GM12878 (cell line): ENCODE measurements around the gene CHD5. TPM values are rescaled to one million over a fixed set of nuclear protein-coding genes. Genes with fewer than 3 reads are reported as not detected.

Experiments used
- ATAC-seq: fragments of 200-7000 bp; cut with Tn5 transposase; 3 replicates; pipeline ENCODE4 v1.9.1; 2020; ENCODE audit warnings: mild to moderate bottlenecking, moderate library complexity
- BruUV-seq: library from RNA; stranded (reverse); fragments of 400-500 nt; replicated peaks from 2 replicates; lab custom pipeline; 2021; lab: Mats Ljungman, UMichigan
- CTCF ChIA-PET: fragments of 300-600 bp; sonication (Branson Sonifier 250); formaldehyde crosslinking; extraction: SDS; loops from one replicate; lab custom pipeline; 2021; ENCODE audit warnings: inconsistent platforms; lab: Yijun Ruan, JAX
- POLR2A ChIA-PET: fragments of 350-600 bp; formaldehyde crosslinking; extraction: SDS; loops from one replicate; lab custom pipeline; 2021; ENCODE audit warnings: inconsistent platforms; lab: Charles Lee
- RAD21 ChIA-PET: fragments of 300-600 bp; sonication (Branson Sonifier 250); formaldehyde crosslinking; loops from one replicate; lab custom pipeline; 2023; ENCODE audit warnings: antibody characterized with exemption; ENCODE audit not compliant: unreplicated experiment; lab: Charles Lee
- SMC1A ChIA-PET: fragments of 300-600 bp; sonication (Branson Sonifier 250); formaldehyde crosslinking; loops from one replicate; lab custom pipeline; 2023; ENCODE audit not compliant: unreplicated experiment, uncharacterized antibody; lab: Charles Lee
- DNase-seq: peaks from one replicate; pipeline ENCODE4 v3.0.0-alpha.2; 2011; ENCODE audit warnings: low read depth, low spot score
- FAIRE-seq: peaks from 3 replicates; lab custom pipeline; 2011; peaks lifted over from hg19 to GRCh38; lab: Jason Lieb, UNC
- H2AFZ ChIP-seq: 2 replicates; pipeline ENCODE4 v1.6.0; 2011; ENCODE audit warnings: low read depth, low read length, control low read depth; ENCODE audit not compliant: control insufficient read depth
- H3K27ac ChIP-seq: 2 replicates; pipeline ENCODE4 v1.5.1; 2011; ENCODE audit warnings: control low read depth; ENCODE audit not compliant: control insufficient read depth, insufficient read depth
- H3K27me3 ChIP-seq, 2 experiments: replicated peaks in 1 of 2; 2 replicates each; pipeline versions ENCODE4 v1.6.0 to v1.6.1; 2011; ENCODE audit warnings: low read length in 1 of 2; ENCODE audit not compliant: control insufficient read depth in 2 of 2, insufficient read depth in 2 of 2
- H3K36me3 ChIP-seq, 2 experiments: 2 replicates each; pipeline ENCODE4 v1.5.1; 2011; ENCODE audit warnings: low read length in 1 of 2; ENCODE audit not compliant: control insufficient read depth in 2 of 2, insufficient read depth in 2 of 2
- H3K4me1 ChIP-seq: 2 replicates; pipeline ENCODE4 v1.6.1; 2011; ENCODE audit warnings: mild to moderate bottlenecking, low read length, moderate library complexity, mixed read lengths; ENCODE audit not compliant: control insufficient read depth, insufficient read depth
- H3K4me2 ChIP-seq: 2 replicates; pipeline ENCODE4 v1.6.0; 2011; ENCODE audit warnings: control low read depth; ENCODE audit not compliant: control insufficient read depth, insufficient read depth
- H3K4me3 ChIP-seq: fragments of 200-600 bp; sonication (generic); 2 replicates; pipeline ENCODE4 v1.5.1; 2016
- H3K79me2 ChIP-seq: 2 replicates; pipeline ENCODE4 v1.6.0; 2011; ENCODE audit warnings: low read length; ENCODE audit not compliant: control insufficient read depth, insufficient read depth
- H3K9ac ChIP-seq: 2 replicates; pipeline ENCODE4 v1.8.0; 2011; ENCODE audit warnings: low read length, control low read depth, mixed read lengths; ENCODE audit not compliant: control insufficient read depth, insufficient read depth
- H3K9me3 ChIP-seq: replicated peaks from 3 replicates; pipeline ENCODE4 v1.5.1; 2011; ENCODE audit warnings: mild to moderate bottlenecking, low read length; ENCODE audit not compliant: control insufficient read depth, insufficient read depth
- H4K20me1 ChIP-seq: 2 replicates; pipeline ENCODE4 v1.6.0; 2011; ENCODE audit not compliant: control insufficient read depth, insufficient read depth
- BCL3 ChIP-seq: IDR thresholded peaks from 2 replicates; pipeline ENCODE4 v1.6.1; 2011; ENCODE audit warnings: borderline replicate concordance, low read depth, mild to moderate bottlenecking, moderate library complexity, low read length; ENCODE audit not compliant: insufficient read depth, poor library complexity, severe bottlenecking
- BHLHE40 ChIP-seq, 2 experiments: fragments of 450-650 bp in 1 of 2; IDR thresholded peaks; 2 replicates each; pipeline ENCODE4 v1.6.1; 2011 to 2017; ENCODE audit warnings: low read depth in 2 of 2, borderline replicate concordance in 1 of 2, improper control_type of control experiment in 1 of 2, low read length in 1 of 2, mild to moderate bottlenecking in 1 of 2
- E2F4 ChIP-seq: IDR thresholded peaks from 2 replicates; pipeline ENCODE4 v1.6.1; 2012; ENCODE audit warnings: low read depth, low read length, improper control_type of control experiment
- GATAD2B ChIP-seq: fragments of 450-650 bp; conservative IDR thresholded peaks from 2 replicates; pipeline ENCODE4 v1.6.1; 2017; ENCODE audit warnings: low read depth, mild to moderate bottlenecking, moderate library complexity
- HCFC1 ChIP-seq: fragments of 150-350 bp; IDR thresholded peaks from 2 replicates; pipeline ENCODE4 v1.6.1; 2014; ENCODE audit warnings: low read length
- JUND ChIP-seq: IDR thresholded peaks from 2 replicates; pipeline ENCODE4 v1.6.1; 2012; ENCODE audit warnings: low read depth, mild to moderate bottlenecking, low read length, improper control_type of control experiment, moderate library complexity
- SMC3 ChIP-seq: IDR thresholded peaks from 2 replicates; pipeline ENCODE4 v1.6.1; 2011; ENCODE audit warnings: low read length, improper control_type of control experiment, borderline replicate concordance
- ZNF274 ChIP-seq: IDR thresholded peaks from one replicate; pipeline ENCODE4 v1.8.0; 2011; ENCODE audit not compliant: insufficient read length, insufficient read depth
- ZNF592 ChIP-seq: fragments of 450-650 bp; IDR thresholded peaks from 2 replicates; pipeline ENCODE4 v1.6.1; 2017; ENCODE audit warnings: mild to moderate bottlenecking, moderate library complexity
- WGBS: methylation state at CpG from one replicate; pipeline ENCODE4 v1.1.6; 2016; ENCODE audit warnings: low lambda C conversion rate; ENCODE audit not compliant: insufficient replicate concordance, insufficient coverage; ENCODE audit errors: missing lambda C conversion rate; 5-methylcytosine and 5-hydroxymethylcytosine counted together
- in situ Hi-C: fragments of 300-500 bp; cut with MboI; formaldehyde crosslinking; loops from 9 replicates; pipeline ENCODE4 v1.14.3; 2018; ENCODE audit warnings: mixed read lengths
- intact Hi-C: fragments of 100-400 bp; cut with micrococcal nuclease; formaldehyde crosslinking; loops from one replicate; pipeline ENCODE4 v1.14.2; 2022; ENCODE audit not compliant: unreplicated experiment
- polyA plus RNA-seq, 11 experiments: library from polyadenylated mRNA; depleted of rRNA in 4 of 11; unstranded in 6 of 11; stranded (reverse) in 5 of 11; fragments of >200 nt; fragmentation: Nextera tagmentation in 4 of 11; fragmentation: Illumina TruSeq in 1 of 11; extraction: Ambion mirVana in 4 of 11; extraction: Trizol in 1 of 11; gene quantifications; 1 replicate in 1 of 11; 2 replicates in 10 of 11; pipeline versions ENCODE4 v1.2.1 to v1.2.3, GENCODE V29; 2011 to 2016; ENCODE audit warnings: inconsistent platforms in 2 of 11, missing spikeins in 2 of 11, low read depth in 1 of 11
- total RNA-seq, 4 experiments: library from RNA; depleted of rRNA in 3 of 4; stranded (reverse); fragments of >200 nt in 3 of 4; fragmentation: Illumina TruSeq in 1 of 4; extraction: Trizol in 1 of 4; gene quantifications; 2 replicates each; pipeline versions ENCODE4 v1.2.1 to v1.2.3, GENCODE V29; 2013 to 2021
- TF ChIP-seq, protein P1 (sequence below): IDR thresholded peaks from 2 replicates; pipeline ENCODE4 v1.6.1; 2012; ENCODE audit warnings: low read depth, low read length, improper control_type of control experiment
- TF ChIP-seq, protein P2 (sequence below): fragments of 450-650 bp; IDR thresholded peaks from 2 replicates; pipeline ENCODE4 v1.6.1; 2017; ENCODE audit warnings: mild to moderate bottlenecking

CHD5 gene
- total and polyA plus RNA-seq, 10 of the 15 experiments (the other 5 are each of a cell fraction or from before 2014, with no cell fraction given): 0.03 to 0.49 (median 0.13) TPM; not detected in 3

DNA sequence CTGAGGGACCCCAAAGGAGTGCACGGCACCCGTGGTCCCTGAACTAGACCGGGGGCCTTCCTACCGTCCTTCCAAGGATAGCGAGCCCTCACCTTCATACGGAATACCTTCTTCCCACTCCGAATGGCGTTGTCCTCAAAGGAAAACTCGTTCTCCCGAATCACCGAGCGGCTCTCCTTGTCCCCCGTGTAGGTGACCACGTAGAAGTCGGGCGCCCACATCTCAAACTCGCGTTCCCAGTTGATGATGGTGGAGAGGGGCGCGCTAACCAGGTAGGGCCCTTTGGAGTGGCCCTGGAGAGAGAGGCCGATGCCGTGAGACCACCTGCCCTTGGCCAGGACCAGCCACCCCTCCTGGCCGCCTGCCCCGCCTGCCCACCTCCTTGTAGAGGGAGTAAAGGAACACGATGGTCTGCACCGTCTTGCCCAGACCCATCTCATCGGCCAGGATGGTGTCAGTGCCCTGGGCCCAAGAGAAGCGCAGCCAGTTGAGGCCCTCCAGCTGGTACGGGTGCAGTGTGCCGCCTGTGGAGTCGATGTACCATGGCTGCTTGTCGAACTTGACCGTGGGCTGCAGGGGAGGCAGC, 38.0 kb downstream of the CHD5 start (continued):
- no peak for TF ChIP-seq ZNF592
- TF ChIP-seq BCL3: no peak
- no peak for TF ChIP-seq ZNF274
- TF ChIP-seq JUND: no peak
- TF ChIP-seq, all 136 proteins: peak for 0

- peak; percentile 85 for ATAC-seq
- H3K4me2 ChIP-seq: no peak overlapping the region
- intact Hi-C loops: no loop called here
- no peaks in the 10 kb centered on the region for H4K20me1 ChIP-seq
- H3K9ac ChIP-seq: no peak overlapping the region
- no peak overlapping the region for H2AFZ ChIP-seq
- no peaks in the 10 kb centered on the region for H3K36me3 ChIP-seq
- CTCF ChIA-PET: interaction anchor here (1.5 kb wide), 1 partner anchor 28 kb away, joined by 4 read pairs; no protein-coding TSS in a partner anchor
- no peak overlapping the region for H3K27ac ChIP-seq
- in situ Hi-C loops: no loop called here
- H3K79me2 ChIP-seq: no peaks in the 10 kb centered on the region
- POLR2A ChIA-PET: no interaction called here
- H3K4me1 ChIP-seq: no peaks in the 10 kb centered on the region
- SMC1A ChIA-PET: no interaction called here
- H3K27me3 ChIP-seq: no peaks in the 10 kb centered on the region; a peak in 1 of 4 replicates
- DNase-seq: no peak
- BruUV-seq: no TSS peak
- WGBS: 18% methylated on average over 7 of the region's 7 CpGs
- H3K9me3 ChIP-seq: no peaks in the 10 kb centered on the region
- RAD21 ChIA-PET: no interaction called here
- FAIRE-seq: peak; percentile 27
- H3K4me3 ChIP-seq: no peak overlapping the region
- TF ChIP-seq, protein P1, sequence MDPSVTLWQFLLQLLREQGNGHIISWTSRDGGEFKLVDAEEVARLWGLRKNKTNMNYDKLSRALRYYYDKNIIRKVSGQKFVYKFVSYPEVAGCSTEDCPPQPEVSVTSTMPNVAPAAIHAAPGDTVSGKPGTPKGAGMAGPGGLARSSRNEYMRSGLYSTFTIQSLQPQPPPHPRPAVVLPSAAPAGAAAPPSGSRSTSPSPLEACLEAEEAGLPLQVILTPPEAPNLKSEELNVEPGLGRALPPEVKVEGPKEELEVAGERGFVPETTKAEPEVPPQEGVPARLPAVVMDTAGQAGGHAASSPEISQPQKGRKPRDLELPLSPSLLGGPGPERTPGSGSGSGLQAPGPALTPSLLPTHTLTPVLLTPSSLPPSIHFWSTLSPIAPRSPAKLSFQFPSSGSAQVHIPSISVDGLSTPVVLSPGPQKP: no peak
- TF ChIP-seq GATAD2B (no peak), E2F4 (no peak), BHLHE40 (IDR thresholded peaks at IDR 0.05; ENCODE audit: borderline replicate concordance in 1 of 2, low read depth in 2 of 2, low read length in 1 of 2) (peak in 1 of 2 experiments; percentile 30; a peak in 1 of 4 replicates), HCFC1 (no peak), SMC3 (peak; percentile 10; the same call in 1 of the 2 replicates)
- TF ChIP-seq, protein P2, sequence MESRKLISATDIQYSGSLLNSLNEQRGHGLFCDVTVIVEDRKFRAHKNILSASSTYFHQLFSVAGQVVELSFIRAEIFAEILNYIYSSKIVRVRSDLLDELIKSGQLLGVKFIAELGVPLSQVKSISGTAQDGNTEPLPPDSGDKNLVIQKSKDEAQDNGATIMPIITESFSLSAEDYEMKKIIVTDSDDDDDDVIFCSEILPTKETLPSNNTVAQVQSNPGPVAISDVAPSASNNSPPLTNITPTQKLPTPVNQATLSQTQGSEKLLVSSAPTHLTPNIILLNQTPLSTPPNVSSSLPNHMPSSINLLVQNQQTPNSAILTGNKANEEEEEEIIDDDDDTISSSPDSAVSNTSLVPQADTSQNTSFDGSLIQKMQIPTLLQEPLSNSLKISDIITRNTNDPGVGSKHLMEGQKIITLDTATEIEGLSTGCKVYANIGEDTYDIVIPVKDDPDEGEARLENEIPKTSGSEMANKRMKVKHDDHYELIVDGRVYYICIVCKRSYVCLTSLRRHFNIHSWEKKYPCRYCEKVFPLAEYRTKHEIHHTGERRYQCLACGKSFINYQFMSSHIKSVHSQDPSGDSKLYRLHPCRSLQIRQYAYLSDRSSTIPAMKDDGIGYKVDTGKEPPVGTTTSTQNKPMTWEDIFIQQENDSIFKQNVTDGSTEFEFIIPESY: no peak
Observed at GRCh38 chr1:6141592-6141991, 38.5 kb downstream of the CHD5 start.
